Endometrial microvascular endothelial cells (primary cell): ENCODE results near the gene MYBL2. TPM values are rescaled to one million over a fixed set of nuclear protein-coding genes. Genes with fewer than 3 reads are reported as not detected.

Source experiments
- in situ Hi-C: cut with HindIII; loops from 2 replicates; pipeline ENCODE4 v1.10.0; 2017; ENCODE audit warnings: low sequenced_read_pairs, low pct_unique_long_range_greater_than_20kb; ENCODE audit errors: inconsistent ontology term
- total RNA-seq: library from RNA; depleted of rRNA; stranded (reverse); fragments of >200 nt; gene quantifications from one replicate; pipeline ENCODE4 v1.2.3, GENCODE V29; 2015; ENCODE audit errors: inconsistent ontology term

MYBL2 gene
- total RNA-seq, 1 donor from 2014 or later = 61.6 TPM

GRCh38 chr20:43680981-43681380 lies 14.1 kb downstream of the MYBL2 start:
- in situ Hi-C loops = no loop called here

- in situ Hi-C loops = no loop called here
These were observed 14.6 kb downstream of the MYBL2 start for GRCh38 chr20:43681468-43681942.

- in situ Hi-C loops = no loop called here
These were observed 15.1 kb downstream of the MYBL2 start for GRCh38 chr20:43681991-43682410.

GRCh38 chr20:43682446-43682845 lies 15.5 kb downstream of the MYBL2 start:
- in situ Hi-C loops = no loop called here

- in situ Hi-C loops = no loop called here
These were observed 19.9 kb downstream of the MYBL2 start for GRCh38 chr20:43686820-43687219.

GRCh38 chr20:43689165-43689564 lies 22.3 kb downstream of the MYBL2 start:
- in situ Hi-C loops = no loop called here

- in situ Hi-C loops = no loop called here
These were observed 24.2 kb downstream of the MYBL2 start for GRCh38 chr20:43690943-43691598.

GRCh38 chr20:43691928-43692524 lies 25.1 kb downstream of the MYBL2 start:
- in situ Hi-C loops = no loop called here

GRCh38 chr20:43694763-43695162 lies 27.8 kb downstream of the MYBL2 start:
- in situ Hi-C loops = no loop called here

GRCh38 chr20:43695571-43695970 lies 28.7 kb downstream of the MYBL2 start:
- in situ Hi-C loops = no loop called here

- in situ Hi-C loops = no loop called here
These were observed 33.1 kb downstream of the MYBL2 start for GRCh38 chr20:43699941-43700565.

GRCh38 chr20:43700627-43701026 lies 33.7 kb downstream of the MYBL2 start:
- in situ Hi-C loops = no loop called here

GRCh38 chr20:43702502-43702901 lies 35.6 kb downstream of the MYBL2 start:
- in situ Hi-C loops = no loop called here

GRCh38 chr20:43710370-43711044 lies 43.6 kb downstream of the MYBL2 start:
- in situ Hi-C loops = no loop called here

- in situ Hi-C loops = no loop called here
These were observed 44.3 kb downstream of the MYBL2 start for GRCh38 chr20:43711098-43711654.

GRCh38 chr20:43715044-43715443 lies 48.1 kb downstream of the MYBL2 start:
- in situ Hi-C loops = no loop called here

- in situ Hi-C loops = no loop called here
These were observed 48.6 kb downstream of the MYBL2 start for GRCh38 chr20:43715511-43715910.

- in situ Hi-C loops = no loop called here
These were observed 49.2 kb downstream of the MYBL2 start for GRCh38 chr20:43716123-43716522.
